Type B pancreatic cell (in vitro differentiated cells): ENCODE measurements around the gene KCNT2. TPM values are rescaled to one million over a fixed set of nuclear protein-coding genes. Genes with fewer than 3 reads are reported as not detected.
A peak's percentile ranks its signal among the peaks of the same experiment; 100 is the strongest.

Source experiments
- DNase-seq: peaks from one replicate; pipeline ENCODE4 v3.0.0; 2021; ENCODE audit warnings: mixed read lengths; ENCODE audit not compliant: unreplicated experiment; ENCODE audit errors: extremely low spot score
- H3K27ac Mint-ChIP-seq: 2 replicates; pipeline ENCODE4 v1.8.0; 2021; ENCODE audit warnings: mild to moderate bottlenecking, mixed read lengths
- H3K27me3 Mint-ChIP-seq: 2 replicates; pipeline ENCODE4 v1.8.0; 2021; ENCODE audit warnings: mixed read lengths
- H3K36me3 Mint-ChIP-seq: 2 replicates; pipeline ENCODE4 v1.8.0; 2021; ENCODE audit warnings: mixed read lengths
- H3K4me1 Mint-ChIP-seq: one replicate; pipeline ENCODE4 v1.8.0; 2021; ENCODE audit warnings: mixed read lengths; ENCODE audit not compliant: unreplicated experiment
- H3K4me3 Mint-ChIP-seq: 2 replicates; pipeline ENCODE4 v1.8.0; 2021; ENCODE audit warnings: mild to moderate bottlenecking, mixed read lengths
- H3K9me3 Mint-ChIP-seq: 2 replicates; pipeline ENCODE4 v1.8.0; 2021; ENCODE audit warnings: mixed read lengths
- total RNA-seq: library from RNA; stranded (reverse); gene quantifications from 2 replicates; pipeline ENCODE4 v1.2.1, GENCODE V29; 2021; ENCODE audit warnings: low replicate concordance
- TF ChIP-seq, protein P1 (sequence below): fragments of 200-600 bp; sonication (generic); conservative IDR thresholded peaks from 2 replicates; pipeline ENCODE4 v1.5.0; 2021; ENCODE audit warnings: antibody characterized with exemption, mild to moderate bottlenecking

KCNT2 gene
- total RNA-seq, 1 donor from 2014 or later = 10.9 TPM

DNA sequence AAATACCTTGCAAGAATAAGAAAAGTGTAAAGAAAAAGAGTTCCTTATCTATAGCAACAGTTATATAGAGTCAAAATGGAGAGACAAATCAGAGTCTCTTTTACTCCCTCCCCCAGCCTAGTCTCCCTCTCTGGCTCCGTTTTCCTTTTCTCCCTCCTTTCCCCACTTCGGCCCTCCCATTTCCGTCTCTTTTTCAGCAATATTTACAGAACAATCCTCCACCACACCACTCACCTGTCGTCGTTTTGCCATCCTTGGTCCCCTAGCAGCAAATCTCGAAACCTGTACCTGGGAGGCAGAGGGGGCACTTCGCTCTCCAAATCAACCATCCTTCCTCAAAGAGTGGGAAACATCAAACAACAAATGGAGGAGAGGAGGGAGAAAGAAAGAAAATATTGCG, 259 bp downstream of the KCNT2 start:
- TF ChIP-seq, protein P1, sequence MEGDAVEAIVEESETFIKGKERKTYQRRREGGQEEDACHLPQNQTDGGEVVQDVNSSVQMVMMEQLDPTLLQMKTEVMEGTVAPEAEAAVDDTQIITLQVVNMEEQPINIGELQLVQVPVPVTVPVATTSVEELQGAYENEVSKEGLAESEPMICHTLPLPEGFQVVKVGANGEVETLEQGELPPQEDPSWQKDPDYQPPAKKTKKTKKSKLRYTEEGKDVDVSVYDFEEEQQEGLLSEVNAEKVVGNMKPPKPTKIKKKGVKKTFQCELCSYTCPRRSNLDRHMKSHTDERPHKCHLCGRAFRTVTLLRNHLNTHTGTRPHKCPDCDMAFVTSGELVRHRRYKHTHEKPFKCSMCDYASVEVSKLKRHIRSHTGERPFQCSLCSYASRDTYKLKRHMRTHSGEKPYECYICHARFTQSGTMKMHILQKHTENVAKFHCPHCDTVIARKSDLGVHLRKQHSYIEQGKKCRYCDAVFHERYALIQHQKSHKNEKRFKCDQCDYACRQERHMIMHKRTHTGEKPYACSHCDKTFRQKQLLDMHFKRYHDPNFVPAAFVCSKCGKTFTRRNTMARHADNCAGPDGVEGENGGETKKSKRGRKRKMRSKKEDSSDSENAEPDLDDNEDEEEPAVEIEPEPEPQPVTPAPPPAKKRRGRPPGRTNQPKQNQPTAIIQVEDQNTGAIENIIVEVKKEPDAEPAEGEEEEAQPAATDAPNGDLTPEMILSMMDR = no peak
- Mint-ChIP-seq H3K27me3 (peaks cover 4% of the 10 kb centered on the region), H3K27ac (peak overlapping the region; percentile 80), H3K36me3 (no peaks in the 10 kb centered on the region), H3K4me1 (peaks cover 16% of the 10 kb centered on the region), H3K9me3 (no peaks in the 10 kb centered on the region), H3K4me3 (peak overlapping the region; percentile 98)
- DNase-seq = no peak

DNA sequence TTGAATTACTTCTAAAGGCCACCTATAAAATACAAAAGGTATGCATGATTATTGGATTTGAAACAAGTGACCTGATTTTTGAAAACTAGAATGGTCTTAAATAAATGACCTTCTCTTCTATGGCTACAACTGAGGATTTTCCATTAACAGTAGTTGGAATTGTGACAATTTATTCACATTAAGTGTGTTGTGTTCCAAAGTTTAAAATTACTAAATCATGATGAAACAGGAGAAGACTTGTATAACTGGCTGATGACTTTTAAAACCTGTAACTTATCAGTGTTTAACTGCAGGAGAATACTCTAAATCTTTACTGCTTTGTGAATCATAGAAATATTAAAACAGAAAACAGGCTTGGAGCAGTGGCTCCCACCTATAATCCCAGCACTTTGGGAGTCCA, 4.6 kb downstream of the KCNT2 start:
- H3K27ac Mint-ChIP-seq = no peak overlapping the region
- H3K27me3 Mint-ChIP-seq = peaks cover 4% of the 10 kb centered on the region
- H3K9me3 Mint-ChIP-seq = no peaks in the 10 kb centered on the region
- H3K4me1 Mint-ChIP-seq = peaks cover 11% of the 10 kb centered on the region
- no peaks in the 10 kb centered on the region for H3K36me3 Mint-ChIP-seq
- no peak for DNase-seq
- no peak overlapping the region for H3K4me3 Mint-ChIP-seq
- TF ChIP-seq, protein P1 = no peak

DNA sequence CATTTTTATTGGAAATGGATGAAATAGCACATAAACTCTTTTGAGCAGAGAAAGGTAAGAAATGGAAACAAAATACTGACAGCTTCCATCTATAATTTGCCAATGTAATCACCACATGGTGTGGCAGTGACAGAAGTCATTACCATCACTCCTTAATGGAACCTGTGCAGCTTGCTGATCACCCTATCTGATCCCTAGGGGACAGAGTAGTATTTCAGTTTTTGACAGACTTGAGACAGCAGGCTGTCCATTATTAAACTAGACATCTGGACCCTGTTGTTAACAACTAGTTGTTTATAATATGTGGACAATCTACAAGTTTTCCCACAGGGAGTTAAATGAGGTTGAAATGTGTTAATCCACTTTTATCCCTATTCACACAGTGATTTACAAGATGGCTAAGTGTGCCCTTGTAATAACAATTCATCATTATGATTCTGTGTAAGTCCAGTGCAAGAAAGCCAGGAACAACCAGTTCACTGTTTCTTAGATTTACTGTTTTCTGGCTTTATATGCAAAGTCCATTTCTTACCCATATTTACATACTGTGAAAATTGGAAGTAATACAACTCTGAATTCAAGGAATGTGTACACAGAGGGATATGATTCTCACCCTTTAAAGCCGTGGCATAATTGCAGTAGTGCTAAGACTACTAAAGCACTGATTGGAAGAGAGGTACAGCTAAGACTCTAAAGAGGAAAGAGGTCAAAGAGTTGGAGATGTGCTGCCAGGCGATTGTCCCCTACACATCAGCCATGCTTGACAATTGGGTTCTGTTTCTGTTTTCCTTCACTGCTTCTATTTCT, 9.1 kb downstream of the KCNT2 start:
- Mint-ChIP-seq H3K27ac (no peak overlapping the region), H3K27me3 (no peaks in the 10 kb centered on the region), H3K36me3 (no peaks in the 10 kb centered on the region), H3K4me3 (no peak overlapping the region), H3K4me1 (no peaks in the 10 kb centered on the region), H3K9me3 (no peaks in the 10 kb centered on the region)
- DNase-seq = no peak
- TF ChIP-seq, protein P1 = peak; percentile 29

DNA sequence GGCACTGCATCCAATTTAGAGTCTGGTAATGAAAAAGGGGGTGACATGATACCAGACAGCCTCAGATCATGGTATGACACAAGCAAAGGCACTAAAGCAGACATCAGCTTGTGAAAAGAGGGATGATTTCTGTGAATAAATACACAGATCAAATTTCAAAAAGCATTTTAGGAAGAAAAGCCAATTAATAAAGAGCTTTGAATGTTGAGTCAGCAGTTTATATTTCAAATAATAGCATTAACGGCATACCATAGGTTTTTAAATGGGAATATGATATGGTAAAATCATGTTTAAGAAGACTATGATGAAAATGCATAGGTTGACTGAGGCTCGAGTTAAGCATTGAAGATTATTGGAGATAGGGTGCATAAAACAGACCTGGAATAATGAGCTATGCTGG, 13.5 kb downstream of the KCNT2 start:
- no peaks in the 10 kb centered on the region for H3K9me3 Mint-ChIP-seq
- no peaks in the 10 kb centered on the region for H3K36me3 Mint-ChIP-seq
- no peak overlapping the region for H3K4me3 Mint-ChIP-seq
- H3K27me3 Mint-ChIP-seq = no peaks in the 10 kb centered on the region
- no peak for DNase-seq
- TF ChIP-seq, protein P1 = no peak
- no peak overlapping the region for H3K27ac Mint-ChIP-seq
- H3K4me1 Mint-ChIP-seq = no peaks in the 10 kb centered on the region

DNA sequence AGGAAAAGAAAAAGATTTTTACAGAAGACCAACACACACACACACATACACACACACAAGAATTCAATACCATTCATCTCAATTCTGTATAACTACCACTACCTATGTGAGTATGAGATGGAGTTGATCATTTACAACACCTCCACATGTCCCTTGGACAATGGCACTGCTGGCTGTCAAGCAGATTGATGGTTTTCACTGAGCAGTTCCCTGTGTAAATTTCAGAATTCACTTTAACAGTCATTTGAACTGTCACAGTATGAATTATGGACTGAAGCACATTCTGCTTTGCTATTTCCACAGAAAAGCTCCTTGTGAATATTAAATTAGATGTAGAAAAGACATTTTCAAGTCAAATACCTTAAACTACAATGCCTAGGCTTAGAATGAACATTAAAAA, 14.3 kb downstream of the KCNT2 start:
- H3K27ac Mint-ChIP-seq = no peak overlapping the region
- no peak overlapping the region for H3K4me3 Mint-ChIP-seq
- no peaks in the 10 kb centered on the region for H3K36me3 Mint-ChIP-seq
- DNase-seq = no peak
- no peaks in the 10 kb centered on the region for H3K9me3 Mint-ChIP-seq
- H3K27me3 Mint-ChIP-seq = no peaks in the 10 kb centered on the region
- TF ChIP-seq, protein P1 = no peak
- no peaks in the 10 kb centered on the region for H3K4me1 Mint-ChIP-seq
